Sigmoid colon (tissue), 4 donors: ENCODE results near the gene FXR2.

Experiments used
- CTCF ChIP-seq, 4 experiments: fragments of 450-650 bp in 3 of 4; fragments of 200-600 bp in 1 of 4; IDR thresholded peaks; one replicate each; pipeline ENCODE4 v1.5.1; 2016 to 2019; ENCODE audit warnings: antibody characterized with exemption in 4 of 4, mild to moderate bottlenecking in 3 of 4, moderate library complexity in 2 of 4
- EP300 ChIP-seq, 4 donors: sonication (generic); formaldehyde crosslinking; IDR thresholded peaks; one replicate each; pipeline ENCODE4 v1.6.1; 2017; ENCODE audit warnings: antibody characterized with exemption in 4 of 4
- POLR2A ChIP-seq, 2 donors: fragments of 450-650 bp; IDR thresholded peaks; one replicate each; pipeline ENCODE4 v1.6.1; 2016; ENCODE audit warnings: antibody characterized with exemption in 2 of 2, mild to moderate bottlenecking in 2 of 2, moderate library complexity in 2 of 2

DNA sequence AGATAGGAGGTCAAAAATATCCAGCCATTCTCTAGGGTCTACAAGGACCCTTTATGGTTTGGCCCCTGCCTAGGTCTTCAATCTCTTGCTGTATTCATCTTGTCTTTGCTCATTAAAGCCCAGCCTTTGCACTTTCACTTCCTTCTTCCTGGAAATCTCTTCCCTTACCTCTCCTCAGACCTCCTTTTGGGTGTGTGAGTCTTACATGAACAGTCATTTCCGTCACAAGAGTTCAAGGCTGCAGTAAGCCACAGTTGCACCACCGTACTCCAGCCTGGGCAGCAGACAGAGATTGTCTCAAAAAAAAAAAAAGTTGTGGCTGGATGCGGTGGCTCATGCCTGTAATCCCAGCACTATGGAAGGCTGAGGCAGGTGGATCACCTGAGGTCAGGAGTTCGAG lies 30.1 kb upstream of the FXR2 start:
- TF ChIP-seq EP300 (IDR thresholded peaks at IDR 0.05) (no peak), CTCF (IDR thresholded peaks at IDR 0.05) (no peak), POLR2A (IDR thresholded peaks at IDR 0.05) (no peak)
